ENCODE results near the gene IL11.
A peak's percentile ranks its signal among the peaks of the same experiment; 100 is the strongest.
"Not testable (repeated sequence)": the region's sequence is repeated elsewhere in the genome, so short reads cannot be mapped to it uniquely, and the experiment has no call there.

The IL11 gene

GRCh38 chr19:55370305-55370988 is at the start of gene IL11:
Gene IL11 (minus strand): TSS chr19:55370463. CDS start chr19:55370310, 153 bp downstream.
- peak; percentile 88 for DNase-seq (ENCODE audit: low spot score)

DNA sequence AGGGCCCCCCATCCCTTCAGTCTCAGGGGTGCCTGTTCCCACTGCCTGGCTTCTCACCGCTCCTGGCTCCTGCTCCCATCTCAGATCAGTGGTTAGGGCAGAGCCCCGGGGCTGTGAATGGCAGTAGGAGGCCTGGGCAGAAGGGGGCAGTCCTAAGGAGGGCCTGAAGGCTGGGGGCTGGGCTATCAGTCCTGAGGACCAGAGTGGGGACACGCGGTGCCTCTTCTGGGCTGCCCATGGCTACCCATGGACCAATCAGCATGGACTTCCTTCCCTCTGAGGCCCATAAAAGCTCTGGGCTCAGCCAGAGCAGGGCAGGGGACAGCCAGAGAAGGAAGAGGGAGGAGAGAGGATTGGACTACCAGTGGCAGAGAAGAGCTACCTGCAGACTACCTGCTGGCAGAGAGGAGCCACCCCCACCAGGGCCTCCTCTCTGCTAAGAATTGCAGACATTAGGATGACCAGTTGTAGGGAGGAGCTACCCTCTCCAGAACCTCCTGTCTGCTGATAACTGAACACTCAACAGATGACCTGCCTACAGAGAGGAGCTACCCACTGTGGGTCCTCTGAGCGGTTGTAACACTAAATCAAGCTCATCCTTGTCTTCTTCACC is 49.5 kb upstream of the IL11 start:
- DNase-seq (ENCODE audit: low spot score), result no peak

GRCh38 chr19:55419103-55419502 is 48.8 kb upstream of the IL11 start:
- DNase-seq (ENCODE audit: low spot score), result no peak

DNA sequence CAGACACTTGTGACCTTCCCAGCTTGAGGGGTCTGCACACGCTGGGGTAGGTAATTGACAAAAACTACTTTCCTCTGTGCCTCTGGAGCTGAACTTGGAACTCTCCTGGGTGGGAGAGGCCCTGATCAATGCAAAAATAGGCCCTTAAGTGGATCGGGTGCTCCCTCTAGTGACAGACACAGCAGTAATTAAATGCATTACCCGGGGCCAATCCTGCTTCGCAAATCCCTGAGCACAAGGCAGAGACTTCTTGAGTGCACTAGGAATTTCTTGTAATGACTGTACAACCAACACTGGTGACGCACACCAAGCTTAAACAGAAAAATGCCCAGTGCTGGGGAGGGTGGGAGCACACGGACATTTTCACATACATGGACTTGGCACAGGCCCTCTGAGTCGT is 47.9 kb upstream of the IL11 start:
- DNase-seq (ENCODE audit: low spot score), result peak; percentile 90

GRCh38 chr19:55410168-55410567 is 39.9 kb upstream of the IL11 start:
- no peak for DNase-seq (ENCODE audit: low spot score)

DNA sequence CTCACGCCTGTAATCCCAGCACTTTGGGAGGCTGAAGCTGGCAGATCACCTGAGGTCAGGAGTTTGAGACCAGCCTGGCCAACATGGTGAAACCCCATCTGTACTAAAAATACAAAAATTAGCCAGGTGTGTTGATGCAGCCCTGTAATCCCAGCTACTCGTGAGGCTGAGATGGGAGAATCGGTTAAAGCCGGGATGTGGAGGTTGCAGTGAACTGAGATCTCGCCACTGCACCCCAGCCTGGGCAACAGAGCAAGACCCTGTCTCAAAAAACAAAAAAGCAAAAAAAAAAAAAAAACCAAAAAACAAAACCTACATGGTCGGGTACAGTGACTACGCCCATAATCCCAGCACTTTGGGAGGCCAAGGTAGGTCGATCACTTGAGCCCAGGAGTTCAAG is 38.9 kb upstream of the IL11 start:
- not testable (repeated sequence) for DNase-seq (ENCODE audit: low spot score)

- DNase-seq (ENCODE audit: low spot score), result no peak
Observed at GRCh38 chr19:55408533-55408872, 38.2 kb upstream of the IL11 start.

DNA sequence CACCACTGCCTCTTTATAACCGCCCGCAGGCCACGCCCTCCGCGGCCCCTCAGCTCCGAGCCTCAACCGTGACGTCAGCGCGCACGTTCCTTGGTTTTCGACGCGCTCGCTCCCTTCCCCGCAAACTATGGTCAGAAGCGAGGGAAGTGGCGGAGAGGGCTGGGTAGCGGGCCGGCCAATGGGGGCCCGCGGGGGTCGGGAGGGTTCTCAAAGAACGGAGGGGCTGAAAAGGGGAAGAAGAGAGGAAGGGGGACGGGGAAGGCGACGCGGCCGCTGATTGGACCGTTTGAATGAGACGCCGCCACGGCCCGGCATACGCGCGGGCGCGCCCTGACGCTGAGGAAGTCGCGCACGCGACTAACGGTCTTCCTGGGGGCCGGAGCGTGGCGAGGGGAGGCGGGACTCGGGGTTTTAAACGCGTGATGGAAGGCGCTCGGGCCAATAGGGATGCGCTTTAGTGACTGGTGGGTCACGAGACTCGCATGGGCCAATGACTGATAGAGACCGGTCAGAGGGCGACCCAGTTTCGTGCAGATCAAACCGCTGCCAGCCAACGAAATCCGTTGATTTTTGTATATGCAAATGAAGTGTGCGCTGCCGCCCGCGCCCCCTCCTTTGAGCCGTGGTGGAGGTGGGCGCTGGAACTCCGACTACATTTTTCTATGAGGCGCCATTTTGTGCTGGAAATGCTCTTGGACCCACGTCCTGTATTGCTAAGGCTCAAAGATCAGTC is 37.7 kb upstream of the IL11 start:
- DNase-seq (ENCODE audit: low spot score), result peak; percentile 100

DNA sequence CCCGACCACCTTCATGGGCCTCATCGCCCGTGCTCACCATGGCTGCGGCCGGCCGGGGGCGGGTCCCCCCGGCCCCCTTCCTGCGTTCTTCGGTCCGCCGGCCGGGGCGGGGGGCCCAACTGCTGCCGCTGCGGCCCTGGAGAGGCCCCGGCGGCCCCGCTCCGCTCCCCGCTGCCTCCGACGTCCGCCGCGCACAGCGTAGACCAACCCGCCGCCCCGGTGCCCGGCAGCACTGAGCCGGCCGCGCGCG is 37.2 kb upstream of the IL11 start, which contains the start of gene UBE2S:
Gene UBE2S, minus strand, starts transcription at position 239 of the 250 bp plus-strand sequence. Its CDS starts 199 bp downstream, at position 40.
- not testable (repeated sequence) for DNase-seq (ENCODE audit: low spot score)

DNA sequence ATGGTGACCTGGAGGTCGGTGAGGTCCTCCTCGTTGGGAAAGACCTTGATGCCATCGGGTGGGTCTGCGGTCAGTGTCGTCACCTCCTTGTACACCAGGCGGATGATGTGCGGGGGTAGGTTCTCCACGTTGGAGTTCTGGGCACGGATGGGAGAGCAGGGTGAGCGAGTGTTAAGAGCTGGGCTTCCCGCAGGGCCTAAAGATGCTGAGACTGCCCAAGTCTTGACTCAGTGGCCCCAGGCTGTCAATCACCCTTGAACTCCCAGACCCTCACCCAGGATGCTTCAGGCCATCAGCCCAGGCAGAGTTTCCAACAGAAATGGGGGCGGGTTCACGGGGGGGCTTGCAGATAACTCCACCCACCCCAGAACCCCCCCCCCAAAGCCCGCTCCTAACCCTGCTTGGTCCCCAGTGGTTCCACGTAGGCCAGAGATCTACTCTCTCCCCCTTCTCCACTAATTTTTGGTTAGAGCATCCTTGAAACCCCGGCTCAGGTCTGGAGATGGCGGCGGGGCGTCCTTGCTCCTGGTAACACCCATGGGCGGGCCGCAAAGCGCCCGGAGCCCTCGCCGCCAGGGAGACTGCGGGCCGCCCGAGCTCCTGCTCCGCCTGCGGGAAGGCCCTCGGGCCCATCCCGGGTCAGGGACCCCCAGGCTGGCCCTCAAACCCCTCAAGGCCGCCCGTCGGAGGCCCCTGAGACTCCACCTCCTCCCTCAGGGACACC is 36.7 kb upstream of the IL11 start:
- peak; percentile 56 for DNase-seq (ENCODE audit: low spot score)

DNA sequence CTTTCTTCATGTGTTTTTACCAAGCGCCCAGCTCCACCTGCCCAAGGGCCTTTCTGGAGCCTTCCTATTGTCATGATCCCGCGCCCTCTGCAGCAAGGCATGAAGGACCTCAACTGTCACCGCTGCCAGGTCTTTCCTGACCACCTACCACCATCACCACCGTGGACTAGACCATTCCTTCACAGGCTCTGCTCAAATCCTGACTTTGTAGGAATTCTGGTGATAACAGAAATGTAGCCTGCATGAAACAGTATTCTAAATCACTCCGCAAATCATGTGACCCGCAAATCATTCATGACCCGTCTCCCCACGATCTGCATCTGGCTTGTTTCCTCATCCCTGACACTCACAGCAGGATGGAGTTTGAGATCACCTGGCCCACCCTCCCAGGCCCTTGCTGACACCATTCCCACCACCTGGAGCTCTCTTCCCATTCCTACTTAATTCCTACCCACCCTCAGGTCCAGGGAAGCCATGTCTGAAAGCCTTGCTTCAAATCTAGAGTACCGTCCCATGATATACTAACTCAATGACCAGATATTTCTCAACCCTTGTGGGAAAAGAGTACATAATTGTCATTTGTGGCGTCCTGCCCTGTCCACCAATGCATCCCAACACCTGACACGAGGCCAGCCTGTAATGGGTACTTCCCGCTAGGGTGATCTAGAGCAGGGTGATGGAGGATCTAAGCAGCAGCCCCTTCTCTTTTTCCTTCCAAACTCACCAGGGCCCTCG is 36.0 kb upstream of the IL11 start:
- no peak for DNase-seq (ENCODE audit: low spot score)

DNA sequence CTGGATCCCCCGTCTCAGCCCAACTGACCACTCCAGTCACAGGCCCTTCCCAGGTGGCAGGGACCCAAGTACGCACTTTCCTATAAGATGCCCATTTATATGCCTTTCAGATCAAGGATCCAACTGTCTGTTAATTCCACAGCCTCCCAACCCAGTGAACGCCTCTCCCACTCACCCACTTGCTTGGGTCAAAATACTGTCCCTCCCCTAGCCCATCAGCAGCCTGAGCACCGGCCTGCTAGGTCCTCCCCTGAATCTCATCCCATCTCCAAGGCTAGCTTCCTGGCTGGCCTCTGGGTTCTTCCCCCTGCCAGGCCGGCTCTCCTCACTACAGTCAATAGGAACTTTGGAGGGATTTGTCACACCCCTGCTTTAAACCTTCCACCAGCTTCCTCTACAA is 35.4 kb upstream of the IL11 start:
- DNase-seq (ENCODE audit: low spot score), result no peak

DNA sequence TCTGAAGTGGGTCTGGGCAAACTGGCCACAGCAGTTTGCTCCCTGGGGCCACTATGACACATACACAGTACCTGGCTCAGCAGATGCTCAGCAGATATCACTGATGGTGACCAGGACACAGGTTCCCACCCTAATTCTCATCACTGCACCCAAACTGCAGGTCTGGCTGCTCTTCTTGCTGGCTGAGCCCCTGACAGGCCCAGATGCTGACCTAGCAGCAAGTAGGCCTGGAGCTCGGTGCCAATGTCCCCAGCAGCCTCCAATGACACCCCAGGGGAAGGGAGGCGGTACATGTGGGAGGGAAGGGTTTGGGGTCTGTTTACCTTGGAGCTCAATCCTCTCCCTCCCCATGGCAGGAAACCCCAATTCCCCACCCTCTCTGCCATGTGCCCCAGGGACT is 32.2 kb upstream of the IL11 start:
- no peak for DNase-seq (ENCODE audit: low spot score)

DNA sequence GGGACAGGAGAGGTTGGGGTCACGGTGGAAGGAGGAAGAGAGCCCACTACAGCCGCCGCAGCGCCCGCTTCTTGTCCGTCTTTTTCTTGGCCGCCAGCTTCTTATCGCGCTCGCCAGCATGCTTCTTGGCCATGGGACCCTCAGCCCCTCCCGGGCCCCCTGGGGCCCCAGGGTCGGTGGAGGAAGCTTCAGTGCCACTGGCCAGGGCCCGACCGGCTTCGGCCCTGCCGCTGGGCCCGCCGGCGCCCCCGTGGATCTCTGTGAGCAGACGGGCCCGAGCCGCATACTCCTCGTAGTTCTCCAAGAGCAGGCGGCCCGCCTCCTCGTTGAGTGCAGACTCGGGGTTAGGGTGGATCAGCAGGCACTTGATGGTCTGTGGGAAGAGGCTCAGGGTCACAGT is 31.1 kb upstream of the IL11 start:
- DNase-seq (ENCODE audit: low spot score), result not testable (repeated sequence)

DNA sequence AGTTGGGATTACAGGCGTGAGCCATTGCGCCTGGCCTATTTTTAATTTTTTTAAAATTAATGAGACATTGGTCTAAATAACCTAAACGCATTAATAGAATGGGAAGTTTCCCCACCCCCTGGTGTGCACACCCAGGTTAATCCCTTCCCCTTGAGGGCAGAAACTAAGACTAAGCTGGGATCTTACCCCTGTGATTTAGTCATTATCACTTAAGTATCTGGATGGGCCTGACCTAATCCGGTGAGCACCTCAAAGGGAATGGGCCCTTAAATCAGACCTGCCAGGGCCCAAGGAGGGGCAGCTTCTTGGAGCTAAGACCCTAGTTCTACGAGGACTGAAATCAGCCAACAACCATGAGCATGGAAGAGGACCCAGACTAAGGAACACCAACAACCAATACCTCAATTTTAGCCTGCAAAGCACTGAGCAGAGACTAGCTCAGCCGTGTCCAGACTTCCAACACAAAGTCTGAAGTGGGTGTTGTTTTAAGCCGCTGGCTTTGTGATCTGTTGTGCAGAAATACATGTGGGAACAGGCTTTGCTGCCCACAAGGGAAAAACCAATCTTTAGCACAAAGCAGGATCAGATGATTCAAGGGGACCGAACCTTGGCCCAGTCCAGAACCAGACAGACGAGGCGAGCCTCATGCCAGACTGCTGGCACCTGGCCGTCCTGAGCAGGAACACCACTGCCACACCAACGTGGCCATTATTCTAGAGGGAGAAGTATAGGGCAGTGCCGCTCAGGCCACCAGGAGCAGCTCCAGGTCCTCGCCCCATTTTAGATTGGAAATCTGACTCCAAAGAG is 30.2 kb upstream of the IL11 start:
- no peak for DNase-seq (ENCODE audit: low spot score)

GRCh38 chr19:55398200-55398925 is 28.1 kb upstream of the IL11 start:
- DNase-seq (ENCODE audit: low spot score), result no peak

DNA sequence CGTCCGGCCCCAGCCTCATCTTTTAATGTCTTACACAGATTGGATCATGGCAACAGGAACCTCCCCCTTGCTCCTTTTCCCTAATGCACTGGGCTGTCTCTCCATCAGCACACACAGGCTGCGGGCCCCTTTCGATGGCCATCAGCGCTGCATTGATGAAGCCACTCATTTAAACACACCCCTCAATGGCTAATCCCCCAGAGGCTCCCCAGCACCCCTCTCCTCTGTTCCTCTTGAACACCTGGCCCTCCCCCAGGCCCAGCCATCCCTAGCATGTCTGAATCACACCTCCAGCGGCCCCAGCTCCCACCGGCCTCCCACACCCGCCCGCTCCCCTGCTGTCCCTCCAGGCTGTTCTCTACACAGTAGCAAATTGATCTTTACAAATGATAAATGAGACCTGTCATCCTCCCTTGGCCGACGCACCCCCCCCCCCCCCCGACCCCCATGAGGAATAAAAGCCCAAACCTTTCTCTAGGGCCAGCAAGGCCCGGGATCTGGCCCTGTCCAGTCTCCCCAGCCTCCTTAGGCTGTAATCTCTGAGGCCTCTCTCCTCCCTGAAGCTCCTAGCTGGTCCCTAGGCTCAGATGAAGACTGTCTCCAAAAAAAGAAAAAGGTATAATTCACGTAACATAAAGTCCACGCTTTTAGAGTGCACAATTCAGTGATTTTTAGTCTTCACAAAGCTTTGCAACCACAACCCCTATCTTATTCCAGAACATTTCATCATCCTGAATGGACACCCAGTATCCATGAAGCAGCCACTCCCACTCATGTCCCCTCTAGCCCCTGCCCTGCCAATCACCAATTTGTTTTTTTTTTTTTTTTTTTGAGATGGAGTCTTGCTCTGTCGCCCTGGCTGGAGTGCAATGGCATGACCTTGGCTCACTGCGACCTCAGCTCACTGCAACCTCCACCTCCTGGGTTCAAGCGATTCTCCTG is 22.8 kb upstream of the IL11 start:
- no peak for DNase-seq (ENCODE audit: low spot score)

- DNase-seq (ENCODE audit: low spot score), result peak; percentile 28
Observed at GRCh38 chr19:55391702-55392615, 21.7 kb upstream of the IL11 start.

All from AG08395 (cell line).